SU-DHL-6 (cell line): ENCODE results near the gene VWA7.

Experiments used
- H2AFZ ChIP-seq: fragments of 200-600 bp; sonication (generic); 2 replicates; pipeline ENCODE4 v1.6.1; 2014; ENCODE audit warnings: low read depth, mild to moderate bottlenecking, moderate library complexity, mixed read lengths, antibody characterized with exemption, low read length; ENCODE audit not compliant: severe bottlenecking
- H3F3A ChIP-seq: fragments of 200-600 bp; shearing (Covaris generic); 2 replicates; pipeline ENCODE4 v1.6.0; 2016; ENCODE audit warnings: antibody characterized with exemption, mild to moderate bottlenecking; ENCODE audit not compliant: insufficient read depth
- H3K27ac ChIP-seq: fragments of 200-600 bp; sonication (generic); 2 replicates; pipeline ENCODE4 v1.5.1; 2016; ENCODE audit warnings: low read depth, mild to moderate bottlenecking, low read length, moderate library complexity, mixed read lengths
- H3K27me3 ChIP-seq: fragments of 200-600 bp; sonication (generic), shearing (Covaris generic); 2 replicates; pipeline ENCODE4 v1.6.0; 2014; ENCODE audit warnings: mild to moderate bottlenecking, low read length
- H3K36me3 ChIP-seq: fragments of 200-600 bp; sonication (generic); 2 replicates; pipeline ENCODE4 v1.6.1; 2014; ENCODE audit warnings: mild to moderate bottlenecking, low read length, mixed read lengths
- H3K4me2 ChIP-seq: fragments of 300-600, 200-600 bp; shearing (Covaris generic), sonication (generic); 2 replicates; pipeline ENCODE4 v1.6.0; 2014; ENCODE audit warnings: low read length, low read depth, mild to moderate bottlenecking; ENCODE audit not compliant: poor library complexity, severe bottlenecking
- H3K4me3 ChIP-seq: fragments of 200-600 bp; sonication (generic); 2 replicates; pipeline ENCODE4 v1.5.1; 2014; ENCODE audit warnings: antibody characterized with exemption, low read length, mild to moderate bottlenecking, mixed read lengths; ENCODE audit not compliant: insufficient read depth, poor library complexity, severe bottlenecking
- H3K79me2 ChIP-seq: fragments of 200-600 bp; sonication (generic); 2 replicates; pipeline ENCODE4 v1.6.1; 2014; ENCODE audit warnings: mild to moderate bottlenecking, low read length, moderate library complexity; ENCODE audit not compliant: insufficient read depth
- H3K9ac ChIP-seq: fragments of 200-600 bp; sonication (generic); 2 replicates; pipeline ENCODE4 v1.7.0; 2014; ENCODE audit warnings: mild to moderate bottlenecking, low read length
- H3K9me2 ChIP-seq: fragments of 200-600 bp; sonication (generic); replicated peaks from 2 replicates; pipeline ENCODE4 v1.6.1; 2014; ENCODE audit warnings: low read length; ENCODE audit not compliant: insufficient read depth
- H3K9me3 ChIP-seq: fragments of 200-600 bp; sonication (generic); 2 replicates; pipeline ENCODE4 v1.6.1; 2014; ENCODE audit warnings: low read length, mixed read lengths; ENCODE audit not compliant: insufficient read depth
- H4K20me1 ChIP-seq: fragments of 200-600 bp; sonication (generic); 2 replicates; pipeline ENCODE4 v1.6.1; 2014; ENCODE audit warnings: low read depth, mild to moderate bottlenecking, antibody characterized with exemption, low read length, moderate library complexity, mixed read lengths
- CTCF ChIP-seq: fragments of 200-600 bp; sonication (generic); IDR thresholded peaks from one replicate; pipeline ENCODE4 v1.5.1; 2017; ENCODE audit warnings: antibody characterized with exemption, mild to moderate bottlenecking, low read length, moderate library complexity; ENCODE audit not compliant: insufficient read depth, poor library complexity, severe bottlenecking
- EZH2phosphoT487 ChIP-seq: fragments of 200-600 bp; sonication (generic), shearing (Covaris generic); conservative IDR thresholded peaks from 2 replicates; pipeline ENCODE4 v1.6.1; 2018; ENCODE audit warnings: mild to moderate bottlenecking, antibody characterized with exemption, low read length, moderate library complexity, mixed read lengths

Gene VWA7

GRCh38 chr6:31742894-31743293 lies 34.2 kb downstream of the VWA7 start:
- Histone ChIP-seq H3K9me2 (no peaks in the 10 kb centered on the region), H3K9ac (no peak overlapping the region), H3K27ac (no peak overlapping the region), H3K4me3 (no peak overlapping the region), H2AFZ (no peak overlapping the region), H3K79me2 (peaks cover 11% of the 10 kb centered on the region; the same call in 1 of the 2 replicates), H3K27me3 (no peaks in the 10 kb centered on the region), H3K36me3 (peaks cover 18% of the 10 kb centered on the region), H3K4me2 (no peak overlapping the region), H3F3A (peaks cover 44% of the 10 kb centered on the region), H4K20me1 (no peaks in the 10 kb centered on the region), H3K9me3 (no peaks in the 10 kb centered on the region)
- no peak for TF ChIP-seq EZH2phosphoT487
- TF ChIP-seq CTCF = no peak

- Histone ChIP-seq H3F3A (peaks cover 54% of the 10 kb centered on the region), H3K4me3 (no peak overlapping the region), H3K36me3 (peaks cover 17% of the 10 kb centered on the region), H4K20me1 (no peaks in the 10 kb centered on the region), H3K79me2 (peaks cover 13% of the 10 kb centered on the region), H3K27me3 (no peaks in the 10 kb centered on the region), H3K4me2 (no peak overlapping the region), H2AFZ (no peak overlapping the region), H3K9me2 (no peaks in the 10 kb centered on the region), H3K9ac (no peak overlapping the region; the same call in 1 of the 2 replicates), H3K9me3 (no peaks in the 10 kb centered on the region), H3K27ac (0 out of 2 replicates have a peak overlapping the region, but pooled peaks have one; percentile 11)
- TF ChIP-seq CTCF (no peak), EZH2phosphoT487 (no peak)
These were observed 35.3 kb downstream of the VWA7 start for GRCh38 chr6:31741815-31742214.

- TF ChIP-seq CTCF (no peak), EZH2phosphoT487 (no peak)
- H3K27ac ChIP-seq = peak overlapping the region; percentile 86
- peaks cover 17% of the 10 kb centered on the region for H3K36me3 ChIP-seq
- peaks cover 54% of the 10 kb centered on the region for H3F3A ChIP-seq
- no peaks in the 10 kb centered on the region for H3K27me3 ChIP-seq
- H3K9me2 ChIP-seq = no peaks in the 10 kb centered on the region
- no peaks in the 10 kb centered on the region for H3K9me3 ChIP-seq
- peak overlapping the region; percentile 78 for H3K4me3 ChIP-seq
- peak overlapping the region; percentile 90 for H3K9ac ChIP-seq
- peak overlapping the region; percentile 82 for H3K4me2 ChIP-seq
- peak overlapping the region; percentile 8 for H2AFZ ChIP-seq
- peaks cover 25% of the 10 kb centered on the region for H3K79me2 ChIP-seq
- no peaks in the 10 kb centered on the region for H4K20me1 ChIP-seq
These were observed 36.5 kb downstream of the VWA7 start for GRCh38 chr6:31740397-31741223.
